Measurements from ENCODE around the gene TMEM154. TPM values are rescaled to one million over a fixed set of nuclear protein-coding genes. Genes with fewer than 3 reads are reported as not detected.

TMEM154 gene
- total RNA-seq, 2 donors from 2014 or later: 1.3 to 1.6 TPM

DNA sequence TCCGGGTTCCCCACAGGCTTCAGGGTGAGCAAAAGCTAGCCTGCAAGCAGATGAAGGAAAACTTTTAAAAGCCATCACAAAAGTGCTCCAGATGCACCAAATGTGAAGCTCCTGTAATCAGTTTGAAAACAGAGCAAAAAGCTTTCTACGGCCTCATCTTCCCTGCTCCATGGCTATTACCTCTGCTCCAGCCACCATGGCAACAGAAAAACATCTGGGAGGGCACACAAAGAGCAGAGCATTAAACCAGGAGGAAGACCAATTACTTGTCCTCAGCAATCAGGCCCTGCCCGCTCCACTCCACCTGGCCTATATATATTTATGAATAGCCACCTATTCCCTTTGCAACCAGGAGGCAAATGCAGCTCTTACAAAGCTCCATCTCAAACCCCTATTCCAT lies 33.6 kb downstream of the TMEM154 start:
- Histone ChIP-seq H3K27me3 (replicated peaks; ENCODE audit: insufficient read depth) (no peaks in the 10 kb centered on the region), H3K36me3 (no peaks in the 10 kb centered on the region), H3K4me3 (no peak overlapping the region), H3K27ac (no peak overlapping the region), H3K4me1 (ENCODE audit: control insufficient read depth in 1 of 2, low read depth in 2 of 2) (no peaks in the 10 kb centered on the region), H3K9me3 (no peaks in the 10 kb centered on the region)
- ATAC-seq (ENCODE audit: insufficient number of reproducible peaks, low FRiP score, low read depth) (no peak), DNase-seq (ENCODE audit: low spot score) (no peak)
- TF ChIP-seq CTCF (IDR thresholded peaks at IDR 0.05): no peak

GRCh38 chr4:152644130-152644529 lies 35.7 kb downstream of the TMEM154 start:
- Histone ChIP-seq H3K27me3 (replicated peaks; ENCODE audit: insufficient read depth) (no peaks in the 10 kb centered on the region), H3K9me3 (no peaks in the 10 kb centered on the region), H3K4me1 (ENCODE audit: control insufficient read depth in 1 of 2, low read depth in 2 of 2) (no peaks in the 10 kb centered on the region), H3K4me3 (no peak overlapping the region), H3K36me3 (no peaks in the 10 kb centered on the region), H3K27ac (no peak overlapping the region)
- ATAC-seq (ENCODE audit: insufficient number of reproducible peaks, low FRiP score, low read depth) (no peak), DNase-seq (ENCODE audit: low spot score) (no peak)
- TF ChIP-seq CTCF (IDR thresholded peaks at IDR 0.05): no peak

- Histone ChIP-seq H3K4me3 (no peak overlapping the region), H3K9me3 (no peaks in the 10 kb centered on the region), H3K27ac (no peak overlapping the region), H3K36me3 (no peaks in the 10 kb centered on the region), H3K27me3 (replicated peaks; ENCODE audit: insufficient read depth) (no peaks in the 10 kb centered on the region), H3K4me1 (ENCODE audit: control insufficient read depth in 1 of 2, low read depth in 2 of 2) (no peaks in the 10 kb centered on the region)
- ATAC-seq (ENCODE audit: insufficient number of reproducible peaks, low FRiP score, low read depth) (no peak), DNase-seq (ENCODE audit: low spot score) (no peak)
- TF ChIP-seq CTCF (IDR thresholded peaks at IDR 0.05): no peak
These were observed 36.4 kb downstream of the TMEM154 start for GRCh38 chr4:152643153-152644035.

GRCh38 chr4:152640058-152640921 lies 39.5 kb downstream of the TMEM154 start:
- ATAC-seq (ENCODE audit: insufficient number of reproducible peaks, low FRiP score, low read depth) (no peak), DNase-seq (ENCODE audit: low spot score) (no peak)
- H3K4me1 ChIP-seq (ENCODE audit: control insufficient read depth in 1 of 2, low read depth in 2 of 2): no peaks in the 10 kb centered on the region
- peak; percentile 68 for TF ChIP-seq CTCF (IDR thresholded peaks at IDR 0.05)
- H3K4me3 ChIP-seq: no peak overlapping the region
- H3K9me3 ChIP-seq: no peaks in the 10 kb centered on the region
- no peaks in the 10 kb centered on the region for H3K36me3 ChIP-seq
- H3K27me3 ChIP-seq (replicated peaks; ENCODE audit: insufficient read depth): no peaks in the 10 kb centered on the region
- no peak overlapping the region for H3K27ac ChIP-seq

- no peak for TF ChIP-seq CTCF (IDR thresholded peaks at IDR 0.05)
- no peaks in the 10 kb centered on the region for H3K4me1 ChIP-seq (ENCODE audit: control insufficient read depth in 1 of 2, low read depth in 2 of 2)
- no peaks in the 10 kb centered on the region for H3K36me3 ChIP-seq
- no peaks in the 10 kb centered on the region for H3K9me3 ChIP-seq
- DNase-seq (ENCODE audit: low spot score) (no peak), ATAC-seq (ENCODE audit: insufficient number of reproducible peaks, low FRiP score, low read depth) (no peak)
- H3K27me3 ChIP-seq (replicated peaks; ENCODE audit: insufficient read depth): no peaks in the 10 kb centered on the region
- no peak overlapping the region for H3K27ac ChIP-seq
- no peak overlapping the region for H3K4me3 ChIP-seq
These were observed 43.9 kb downstream of the TMEM154 start for GRCh38 chr4:152635851-152636250.

Data from thoracic aorta (tissue), 2 donors.